A549 (cell line): Measurements from ENCODE around the gene XPNPEP1. TPM values are rescaled to one million over a fixed set of nuclear protein-coding genes. Genes with fewer than 3 reads are reported as not detected.

ENCODE experiments used
- ATAC-seq, 2 experiments: fragments of 200-7000 bp in 1 of 2; fragments of >200 bp in 1 of 2; cut with Nextera tagmentation in 1 of 2; cut with Tn5 transposase in 1 of 2; 3 replicates each; pipeline versions ENCODE4 v1.8.0 to v1.9.1; 2018 to 2020; ENCODE audit warnings: mild to moderate bottlenecking in 1 of 2, moderate library complexity in 1 of 2
- CTCF ChIA-PET: fragments of 300-600 bp; sonication (Branson Sonifier 250); formaldehyde crosslinking; extraction: SDS; loops from one replicate; lab custom pipeline; 2021; ENCODE audit warnings: antibody characterized with exemption, inconsistent platforms; lab: Yijun Ruan, JAX
- POLR2A ChIA-PET: fragments of 350-600 bp; formaldehyde crosslinking; extraction: SDS; loops from one replicate; lab custom pipeline; 2021; ENCODE audit warnings: antibody characterized with exemption, inconsistent platforms; lab: Yijun Ruan, JAX
- DNase-seq, 2 experiments: peaks; one replicate each; pipeline versions ENCODE4 v3.0.0 to v3.0.0-alpha.2; 2011 to 2016; ENCODE audit warnings: low read depth in 1 of 2, low spot score in 1 of 2
- FAIRE-seq: peaks from 2 replicates; lab custom pipeline; 2011; peaks lifted over from hg19 to GRCh38; lab: Jason Lieb, UNC
- H3K27ac ChIP-seq, 2 experiments: fragments of >200 bp; sonication (Bioruptor Twin); formaldehyde crosslinking; 3 replicates each; pipeline ENCODE4 v1.5.1; 2016 to 2017
- H3K4me1 ChIP-seq: fragments of >200 bp; sonication (Bioruptor Twin); formaldehyde crosslinking; 3 replicates; pipeline ENCODE4 v1.6.1; 2016
- H3K4me2 ChIP-seq: fragments of >200 bp; sonication (Bioruptor Twin); formaldehyde crosslinking; 3 replicates; pipeline ENCODE4 v1.6.1; 2016
- H3K4me3 ChIP-seq: fragments of >200 bp; sonication (Bioruptor Twin); formaldehyde crosslinking; 3 replicates; pipeline ENCODE4 v1.5.1; 2016
- H3K9me3 ChIP-seq: fragments of >200 bp; sonication (Bioruptor Twin); formaldehyde crosslinking; 3 replicates; pipeline ENCODE4 v1.6.1; 2016
- ATOH8 ChIP-seq: fragments of 250-450 bp; sonication (Bioruptor Pico); IDR thresholded peaks from 2 replicates; pipeline ENCODE4 v1.5.0; 2020; ENCODE audit warnings: low read depth, mild to moderate bottlenecking, moderate library complexity
- CBX8 ChIP-seq: fragments of 200-600 bp; sonication (generic); IDR thresholded peaks from 2 replicates; pipeline ENCODE4 v1.6.1; 2016
- CEBPB ChIP-seq, 2 experiments: fragments of >200 bp in 1 of 2; sonication (Bioruptor Twin) in 1 of 2; formaldehyde crosslinking in 1 of 2; IDR thresholded peaks; 2 replicates each; pipeline ENCODE4 v1.6.1; 2012 to 2016
- CTCF ChIP-seq: fragments of >200 bp; sonication (Bioruptor Twin); formaldehyde crosslinking; IDR thresholded peaks from 3 replicates; pipeline ENCODE4 v1.5.1; 2016
- E2F6 ChIP-seq: IDR thresholded peaks from 2 replicates; pipeline ENCODE4 v1.6.1; 2012; ENCODE audit warnings: low read depth, borderline replicate concordance
- ELK1 ChIP-seq: fragments of 150-350 bp; IDR thresholded peaks from 2 replicates; pipeline ENCODE4 v1.6.1; 2014; ENCODE audit warnings: low read depth, mild to moderate bottlenecking, low read length
- ESRRA ChIP-seq: fragments of 150-350 bp; IDR thresholded peaks from 2 replicates; pipeline ENCODE4 v1.6.1; 2014; ENCODE audit warnings: mild to moderate bottlenecking, low read length, borderline replicate concordance
- FOSB ChIP-seq: fragments of 250-450 bp; sonication (Bioruptor Pico); IDR thresholded peaks from 2 replicates; pipeline ENCODE4 v1.5.0; 2020; ENCODE audit warnings: mild to moderate bottlenecking, moderate library complexity
- FOSL2 ChIP-seq, 2 experiments: fragments of 450-650 bp in 1 of 2; fragments of >200 bp in 1 of 2; sonication (Bioruptor Twin) in 1 of 2; formaldehyde crosslinking; IDR thresholded peaks; 2 replicates each; pipeline versions ENCODE4 v1.5.0 to v1.6.1; 2016 to 2020; ENCODE audit warnings: mild to moderate bottlenecking in 1 of 2, moderate library complexity in 1 of 2
- FOXS1 ChIP-seq: fragments of 250-450 bp; sonication (Bioruptor Pico); IDR thresholded peaks from 2 replicates; pipeline ENCODE4 v1.5.0; 2020; ENCODE audit warnings: mild to moderate bottlenecking, moderate library complexity
- HDAC2 ChIP-seq: fragments of 200-600 bp; sonication (generic); IDR thresholded peaks from 2 replicates; pipeline ENCODE4 v1.6.1; 2016
- HES2 ChIP-seq: fragments of >200 bp; sonication (Bioruptor Twin); formaldehyde crosslinking; IDR thresholded peaks from 2 replicates; pipeline ENCODE4 v1.6.1; 2016
- MAFK ChIP-seq: fragments of 450-650 bp; IDR thresholded peaks from 2 replicates; pipeline ENCODE4 v1.6.1; 2014; ENCODE audit not compliant: partially characterized antibody
- MAX ChIP-seq: IDR thresholded peaks from 2 replicates; pipeline ENCODE4 v1.6.1; 2012
- MAZ ChIP-seq: fragments of 150-350 bp; IDR thresholded peaks from 2 replicates; pipeline ENCODE4 v1.6.1; 2014; ENCODE audit warnings: antibody characterized with exemption, low read depth, low read length, borderline replicate concordance
- MYC ChIP-seq: IDR thresholded peaks from 2 replicates; pipeline ENCODE4 v1.6.1; 2012; ENCODE audit warnings: mild to moderate bottlenecking, inconsistent platforms, low read length, improper control_type of control experiment, borderline replicate concordance
- POLR2AphosphoS2 ChIP-seq: conservative IDR thresholded peaks from 2 replicates; pipeline ENCODE4 v1.6.1; 2012; ENCODE audit warnings: low read length, improper control_type of control experiment, inconsistent platforms
- RFX5 ChIP-seq: fragments of 450-650 bp; IDR thresholded peaks from 2 replicates; pipeline ENCODE4 v1.7.1; 2014; ENCODE audit warnings: antibody characterized with exemption, mild to moderate bottlenecking, moderate library complexity
- SREBF2 ChIP-seq: fragments of 450-650 bp; IDR thresholded peaks from 2 replicates; pipeline ENCODE4 v1.6.1; 2014; ENCODE audit warnings: mild to moderate bottlenecking, moderate library complexity
- TFCP2L1 ChIP-seq: fragments of 250-450 bp; sonication (Bioruptor Pico); IDR thresholded peaks from 2 replicates; pipeline ENCODE4 v1.5.0; 2021; ENCODE audit warnings: mild to moderate bottlenecking
- ZC3H11A ChIP-seq: fragments of 450-650 bp; IDR thresholded peaks from 2 replicates; pipeline ENCODE4 v1.6.1; 2014; ENCODE audit warnings: antibody characterized with exemption, mild to moderate bottlenecking
- ZFP36 ChIP-seq: fragments of 450-650 bp; IDR thresholded peaks from 2 replicates; pipeline ENCODE4 v1.6.1; 2014; ENCODE audit warnings: borderline replicate concordance; ENCODE audit not compliant: partially characterized antibody
- ZNF302 ChIP-seq: fragments of 250-450 bp; sonication (Bioruptor Pico); IDR thresholded peaks from 2 replicates; pipeline ENCODE4 v1.9.0; 2021; ENCODE audit warnings: inconsistent platforms, mild to moderate bottlenecking, moderate library complexity
- ZSCAN20 ChIP-seq: fragments of 250-450 bp; sonication (Bioruptor Pico); IDR thresholded peaks from 2 replicates; pipeline ENCODE4 v1.8.0; 2022; ENCODE audit warnings: mild to moderate bottlenecking, moderate library complexity
- WGBS: methylation state at CpG from one replicate; pipeline ENCODE4 v1.1.6; 2017; ENCODE audit errors: missing lambda C conversion rate; 5-methylcytosine and 5-hydroxymethylcytosine counted together
- polyA plus RNA-seq, 4 experiments: library from polyadenylated mRNA; depleted of rRNA in 3 of 4; stranded (reverse); fragments of >200 nt; fragmentation: RNase III in 1 of 4; extraction: RNeasy Plus Mini Kit Qiagen cat#74134 plus additional on column Dnase treatment in 1 of 4; gene quantifications; 2 replicates in 3 of 4; 3 replicates in 1 of 4; pipeline ENCODE4 v1.2.3, GENCODE V29; 2011 to 2017

XPNPEP1 gene
- polyA plus RNA-seq, 2 of the 4 experiments (the other 2 are of a cell fraction) = 32.5 to 53.9 TPM

GRCh38 chr10:109863775-109864174 is 59.5 kb downstream of the XPNPEP1 start:
- CTCF ChIA-PET = interaction anchor here (1.2 kb wide), 1 partner anchor 11 kb away, joined by 7 read pairs; no protein-coding TSS in a partner anchor
- no peaks in the 10 kb centered on the region for H3K4me1 ChIP-seq
- 88% methylated on average over 2 of the region's 2 CpGs for WGBS

GRCh38 chr10:109862738-109863137 is 60.6 kb downstream of the XPNPEP1 start:
- H3K4me1 ChIP-seq = no peaks in the 10 kb centered on the region
- POLR2A ChIA-PET = no interaction called here
- no peak for ATAC-seq
- H3K9me3 ChIP-seq = no peaks in the 10 kb centered on the region
- H3K27ac ChIP-seq = no peak overlapping the region
- DNase-seq = no peak
- H3K4me3 ChIP-seq = no peak overlapping the region
- no peak for FAIRE-seq
- TF ChIP-seq ZFP36 (no peak), ATOH8 (CRISPR knock-in tag) (no peak), ZC3H11A (no peak), FOXS1 (CRISPR knock-in tag) (no peak), FOSB (no peak), FOSL2 (IDR thresholded peaks at IDR 0.05) (no peak), FOSL2 (CRISPR knock-in tag; IDR thresholded peaks at IDR 0.05) (no peak), SREBF2 (no peak), CBX8 (no peak), MAX (no peak), ESRRA (no peak), HDAC2 (no peak), MAZ (no peak), CEBPB (IDR thresholded peaks at IDR 0.05) (no peak), ELK1 (no peak), HES2 (no peak), POLR2AphosphoS2 (no peak), RFX5 (no peak), TFCP2L1 (no peak)
- CTCF ChIA-PET = interaction anchor here (1.2 kb wide), 1 partner anchor 10 kb away, joined by 7 read pairs; no protein-coding TSS in a partner anchor
- no peak overlapping the region for H3K4me2 ChIP-seq

More at GRCh38 chr10:109863775-109864174, 59.5 kb downstream of the XPNPEP1 start:
- H3K4me3 ChIP-seq = no peak overlapping the region
- TF ChIP-seq MAZ = no peak
- TF ChIP-seq MAFK = peak; percentile 80
- no peak for DNase-seq
- POLR2A ChIA-PET = no interaction called here
- ATAC-seq = no peak
- H3K27ac ChIP-seq = no peak overlapping the region
- no peak overlapping the region for H3K4me2 ChIP-seq
- no peak for FAIRE-seq
- no peaks in the 10 kb centered on the region for H3K9me3 ChIP-seq

- TF ChIP-seq CTCF (no peak), ZSCAN20 (CRISPR knock-in tag) (no peak), ZNF302 (CRISPR knock-in tag) (no peak), MYC (no peak), FOSL2 (IDR thresholded peaks at IDR 0.05) (no peak), FOSL2 (CRISPR knock-in tag; IDR thresholded peaks at IDR 0.05) (no peak), E2F6 (no peak)
- ChIA-PET POLR2A (no interaction called here), CTCF (interaction anchor here (1.0 to 1.2 kb wide), 2 partner anchors 9 to 11 kb away, joined by 3 read pairs; no protein-coding TSS in a partner anchor)
- no peaks in the 10 kb centered on the region for H3K9me3 ChIP-seq
- no peaks in the 10 kb centered on the region for H3K4me1 ChIP-seq
- WGBS = 64% methylated on average over 6 of the region's 6 CpGs
- ATAC-seq (no peak), DNase-seq (no peak), FAIRE-seq (no peak)
- H3K4me2 ChIP-seq = no peak overlapping the region
- no peak overlapping the region for H3K4me3 ChIP-seq
- no peak overlapping the region for H3K27ac ChIP-seq
Observed at GRCh38 chr10:109862041-109862440, 61.3 kb downstream of the XPNPEP1 start.
